Measurements from ENCODE around the gene ATL2. TPM values are rescaled to one million over a fixed set of nuclear protein-coding genes. Genes with fewer than 3 reads are reported as not detected.

The ATL2 gene
- total and polyA plus RNA-seq, 2 of the 8 experiments (the other 6 are each of a cell fraction or from before 2014, with no cell fraction given): 38.8 to 84.6 TPM

- Histone ChIP-seq H3K56ac (replicated peaks; ENCODE audit: insufficient read length, low read depth, low read length) (no peak overlapping the region), H3K9ac (replicated peaks in 1 of 4; ENCODE audit: extremely low read depth in 1 of 4, low read depth in 3 of 4, low read length in 3 of 4) (no peak overlapping the region), H2BK12ac (ENCODE audit: low read depth, low read length) (no peak overlapping the region), H3K4me1 (replicated peaks in 1 of 4; ENCODE audit: control insufficient read depth in 3 of 4, insufficient read depth in 4 of 4, low read length in 3 of 4) (no peaks in the 10 kb centered on the region), H3K27ac (ENCODE audit: low read depth, low read length) (no peak overlapping the region), H3K79me2 (ENCODE audit: control insufficient read depth in 1 of 2, insufficient read depth in 2 of 2, low read length in 2 of 2) (no peaks in the 10 kb centered on the region), H2BK5ac (ENCODE audit: low read depth, low read length) (no peak overlapping the region), H3K9me3 (ENCODE audit: insufficient read depth in 2 of 2, low read depth in 1 of 2, low read length in 1 of 2) (no peaks in the 10 kb centered on the region), H3K23ac (ENCODE audit: insufficient read length) (no peak overlapping the region), H3K23me2 (ENCODE audit: low read depth, low read length) (no peaks in the 10 kb centered on the region), H4K5ac (ENCODE audit: insufficient read length, low read depth, low read length) (no peak overlapping the region), H3K18ac (ENCODE audit: extremely low read depth, low read length) (no peak overlapping the region), H4K91ac (replicated peaks; ENCODE audit: insufficient read length, low read length) (no peak overlapping the region), H3K4me3 (ENCODE audit: extremely low read depth in 1 of 4, insufficient read depth in 2 of 4, low read depth in 3 of 4, low read length in 4 of 4) (no peak overlapping the region), H2AK5ac (ENCODE audit: low read depth, low read length) (no peak overlapping the region), H3K14ac (ENCODE audit: insufficient read length) (no peak overlapping the region), H3K27me3 (replicated peaks in 1 of 4; ENCODE audit: control insufficient read depth in 3 of 4, extremely low read depth in 1 of 4, insufficient read depth in 3 of 4, low read length in 3 of 4) (no peaks in the 10 kb centered on the region), H3K36me3 (ENCODE audit: control insufficient read depth in 2 of 4, insufficient read depth in 4 of 4, low read length in 3 of 4) (no peaks in the 10 kb centered on the region), H3K4me2 (ENCODE audit: insufficient read depth in 1 of 2, low read depth in 2 of 2, low read length in 2 of 2) (no peak overlapping the region), H2AFZ (ENCODE audit: low read length) (0 out of 2 replicates have a peak overlapping the region, but pooled peaks have one; percentile 40), H2BK15ac (ENCODE audit: low read length) (no peak overlapping the region), H4K20me1 (replicated peaks in 1 of 2; ENCODE audit: control insufficient read depth in 1 of 2, insufficient read depth in 2 of 2, low read length in 2 of 2) (no peaks in the 10 kb centered on the region), H2BK20ac (ENCODE audit: low read length) (no peak overlapping the region), H3K79me1 (ENCODE audit: low read depth, low read length) (no peaks in the 10 kb centered on the region), H3K4ac (replicated peaks; ENCODE audit: insufficient read length, low read depth, low read length) (no peak overlapping the region), H4K8ac (ENCODE audit: extremely low read depth, insufficient read depth, low read length) (no peak overlapping the region), H2BK120ac (replicated peaks; ENCODE audit: low read depth, low read length) (no peak overlapping the region)
- POLR2A ChIA-PET (ENCODE audit: partially characterized antibody): no interaction called here
- FAIRE-seq: no peak
- 86% methylated on average over 5 of the region's 5 CpGs; no CpG with 5 or more reads in 1 of the 2 experiments for WGBS, 2 experiments (ENCODE audit: extremely low coverage in 1 of 2, insufficient coverage in 1 of 2, insufficient read length in 1 of 2, insufficient replicate concordance in 2 of 2, low coverage in 1 of 2, low lambda C conversion rate in 2 of 2, missing lambda C conversion rate in 1 of 2)
- DNase-seq (ENCODE audit: low read depth in 1 of 2, low spot score in 2 of 2): no peak
- CTCF ChIA-PET (ENCODE audit: partially characterized antibody): no interaction called here
- TF ChIP-seq CTCF (IDR thresholded peaks at IDR 0.05; ENCODE audit: control extremely low read depth in 1 of 3, insufficient read depth in 1 of 3, low read depth in 1 of 3, low read length in 3 of 3) (no peak), KDM1A (IDR thresholded peaks at IDR 0.05; ENCODE audit: borderline replicate concordance, low read length) (no peak), BACH1 (IDR thresholded peaks at IDR 0.05; ENCODE audit: low read length) (no peak), RNF2 (IDR thresholded peaks at IDR 0.05; ENCODE audit: borderline replicate concordance, low read depth, low read length, missing control alignments, poor library complexity, severe bottlenecking) (no peak), GTF2F1 (IDR thresholded peaks at IDR 0.05; ENCODE audit: borderline replicate concordance, low read depth, low read length) (no peak), RXRA (IDR thresholded peaks at IDR 0.05; ENCODE audit: insufficient read depth, low read depth, low read length) (no peak), FOSL1 (IDR thresholded peaks at IDR 0.05; ENCODE audit: insufficient read depth, low read depth, low read length) (no peak), ATF3 (IDR thresholded peaks at IDR 0.05; ENCODE audit: insufficient read depth, low read depth, low read length) (no peak), CTBP2 (IDR thresholded peaks at IDR 0.05; ENCODE audit: borderline replicate concordance, insufficient read depth, insufficient read length, low read length) (no peak), KDM4A (IDR thresholded peaks at IDR 0.05; ENCODE audit: low read depth, low read length, severe bottlenecking) (no peak)
Measured at GRCh38 chr2:38254796-38255195, 122.3 kb downstream of the ATL2 start.

Data from H1 (cell line).